ENCODE data around the gene PRKCE. TPM values are rescaled to one million over a fixed set of nuclear protein-coding genes. Genes with fewer than 3 reads are reported as not detected.
"Not testable (repeated sequence)": the region's sequence is repeated elsewhere in the genome, so short reads cannot be mapped to it uniquely, and the experiment has no call there.

PRKCE gene
- total RNA-seq, 1 donor from 2014 or later: 15.7 TPM

GRCh38 chr2:46195819-46196218 lies 544.3 kb downstream of the PRKCE start:
- no peak for DNase-seq

- no peak for DNase-seq
These were observed 545.5 kb downstream of the PRKCE start for GRCh38 chr2:46196871-46197462.

DNA sequence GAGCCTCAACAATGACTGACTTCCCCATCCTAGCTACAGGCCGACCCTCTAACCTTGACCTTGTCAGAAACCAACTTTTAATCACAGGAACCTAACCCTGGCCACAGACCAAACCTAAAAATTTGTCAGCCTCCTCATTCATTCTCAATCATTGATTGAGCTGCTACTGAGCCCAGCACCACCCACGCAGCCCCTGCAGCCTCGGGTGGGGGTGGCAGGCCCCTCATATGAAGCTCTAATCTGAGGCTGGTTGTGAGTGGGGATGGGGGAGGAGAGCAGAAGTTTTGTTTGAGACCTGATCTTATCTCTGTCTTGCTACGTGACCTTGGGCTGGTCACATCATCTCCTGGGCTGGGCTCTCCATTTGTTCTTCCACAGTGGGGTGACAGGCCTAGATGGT lies 546.2 kb downstream of the PRKCE start:
- DNase-seq: no peak

DNA sequence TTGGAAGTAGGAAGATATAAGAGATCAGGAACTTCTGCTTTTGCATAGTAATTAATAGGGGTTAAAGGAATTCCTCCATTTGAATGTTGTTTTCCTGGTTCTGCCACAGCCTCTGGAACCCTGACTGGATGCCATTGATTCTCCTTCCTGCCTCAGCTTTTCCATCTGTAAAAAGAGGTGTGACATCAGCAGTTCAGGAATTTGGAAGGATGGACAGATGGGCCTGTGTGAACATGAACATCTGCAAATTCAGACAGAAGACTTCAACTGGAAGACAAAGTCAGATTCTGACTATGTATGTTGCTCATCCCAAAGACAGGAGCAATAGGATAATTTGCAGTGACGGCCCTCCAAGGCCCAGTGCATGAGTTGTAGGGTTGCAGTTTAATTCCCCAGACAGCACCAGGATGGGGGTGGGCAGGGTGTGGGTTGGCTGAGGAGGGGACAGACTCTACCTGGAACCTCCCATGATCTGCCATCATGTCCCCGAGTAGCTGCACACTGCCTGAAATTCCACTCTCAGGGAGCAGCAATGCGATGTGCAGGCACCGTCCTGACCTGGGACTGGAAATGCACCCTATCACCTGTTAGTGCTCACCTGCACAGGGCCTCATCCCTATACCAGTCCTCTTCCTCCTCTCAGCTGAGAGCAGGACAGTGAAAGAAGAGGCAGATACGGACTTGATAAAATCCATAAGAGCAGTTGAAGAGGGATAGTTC lies 546.8 kb downstream of the PRKCE start:
- no peak for DNase-seq

DNA sequence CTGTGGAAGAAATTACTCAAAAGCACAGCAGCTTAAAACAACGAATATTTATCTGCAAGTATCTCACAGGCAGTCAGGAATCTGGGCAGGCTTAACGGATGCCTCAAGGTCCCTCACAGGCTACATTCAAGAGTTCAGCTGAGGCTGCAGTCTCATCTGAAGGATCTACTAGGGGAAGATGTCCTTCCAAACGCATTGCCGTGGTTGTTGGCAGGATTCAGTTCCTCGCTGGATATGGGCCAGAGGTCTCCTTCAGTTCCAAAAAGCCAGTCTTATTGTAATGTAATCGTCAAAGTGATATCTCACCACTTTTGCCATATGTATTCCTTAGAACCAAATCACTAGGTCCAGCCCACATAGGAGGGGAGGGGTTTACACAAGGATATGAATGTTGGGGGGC lies 547.5 kb downstream of the PRKCE start:
- DNase-seq: no peak

DNA sequence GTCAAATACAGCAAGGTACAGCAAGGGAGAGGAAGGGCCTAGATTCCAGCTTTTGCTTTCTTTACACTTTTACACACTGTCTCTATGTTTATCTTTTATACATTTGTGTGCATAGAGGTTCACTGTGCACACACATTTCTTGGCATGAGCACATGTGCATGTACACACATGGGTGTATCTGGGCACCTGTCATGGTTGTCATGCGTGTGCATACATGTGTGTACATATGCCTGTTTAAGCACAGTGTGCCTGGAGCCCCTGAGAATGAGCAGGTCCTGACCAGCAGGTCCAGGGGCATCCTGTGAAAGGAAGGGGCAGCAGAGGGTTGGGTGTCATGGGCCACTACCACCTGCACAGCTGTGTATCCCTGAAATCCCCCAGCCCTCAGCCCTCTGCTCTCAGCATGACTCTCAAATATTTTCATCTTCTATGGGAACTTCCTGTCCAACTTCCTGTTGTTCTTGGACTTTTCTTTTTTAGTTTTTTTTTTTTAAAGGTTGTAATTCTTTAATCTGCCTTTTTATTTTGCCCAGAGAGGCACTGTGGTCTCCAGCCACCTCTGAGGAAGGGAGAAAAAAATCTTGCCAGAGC lies 548.7 kb downstream of the PRKCE start:
- no peak for DNase-seq

DNA sequence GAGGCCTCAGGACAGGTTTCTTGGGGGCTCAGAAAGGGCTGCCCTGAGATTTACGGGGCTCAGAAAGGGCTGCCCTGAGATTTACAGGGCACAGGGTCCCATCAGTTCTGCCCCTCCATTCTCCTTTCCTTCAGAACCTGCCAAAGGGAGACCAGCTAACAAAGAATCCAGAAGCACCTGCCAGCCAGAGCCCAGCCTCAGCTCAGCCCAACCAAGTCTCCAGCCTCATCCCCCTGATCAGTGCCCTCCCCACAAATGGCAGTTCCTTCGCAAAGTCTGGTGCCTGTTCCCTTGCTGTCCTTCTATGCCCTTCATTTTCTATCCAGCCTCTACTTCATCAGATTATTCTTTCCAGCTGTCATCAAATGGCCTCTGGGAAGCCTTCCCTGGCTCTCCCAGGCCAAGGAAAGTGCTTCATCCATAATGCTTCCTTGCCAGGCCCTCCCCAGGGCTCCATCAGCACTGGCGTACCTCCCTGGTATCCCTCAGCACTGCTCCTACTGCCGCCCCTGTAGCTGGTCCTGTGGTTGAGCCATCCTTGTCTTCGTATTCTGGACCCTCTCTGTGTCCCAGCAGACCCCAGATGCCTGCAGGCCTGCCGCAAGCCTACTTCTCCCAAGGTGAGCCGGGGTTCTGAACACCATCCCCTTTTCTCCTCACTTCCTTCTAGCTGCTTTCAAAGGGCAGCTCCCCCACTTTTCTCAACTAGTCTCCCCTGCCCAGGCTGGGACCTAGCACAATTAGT lies 549.6 kb downstream of the PRKCE start:
- DNase-seq: no peak

DNA sequence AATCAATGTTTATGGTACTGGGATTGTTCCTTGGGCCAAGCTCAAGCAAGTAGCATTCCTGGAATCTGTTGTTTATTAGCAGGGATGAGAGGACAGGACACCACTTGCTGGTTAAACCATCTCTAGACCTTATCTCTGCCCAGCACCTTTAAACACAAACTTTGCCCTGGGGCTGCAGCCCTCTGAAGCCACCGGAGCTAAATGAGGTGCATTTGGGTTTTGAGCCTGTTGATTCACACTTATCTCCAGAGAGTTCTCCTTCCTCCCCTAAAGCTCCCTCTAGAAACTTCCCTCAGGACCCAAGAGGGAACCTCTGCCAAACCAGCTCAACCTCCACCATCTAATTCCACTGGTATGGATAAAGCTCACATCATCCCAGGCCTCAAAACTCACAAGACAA lies 551.0 kb downstream of the PRKCE start:
- no peak for DNase-seq

GRCh38 chr2:46202987-46203386 lies 551.5 kb downstream of the PRKCE start:
- DNase-seq: no peak

- not testable (repeated sequence) for DNase-seq
These were observed 552.2 kb downstream of the PRKCE start for GRCh38 chr2:46203636-46204035.

DNA sequence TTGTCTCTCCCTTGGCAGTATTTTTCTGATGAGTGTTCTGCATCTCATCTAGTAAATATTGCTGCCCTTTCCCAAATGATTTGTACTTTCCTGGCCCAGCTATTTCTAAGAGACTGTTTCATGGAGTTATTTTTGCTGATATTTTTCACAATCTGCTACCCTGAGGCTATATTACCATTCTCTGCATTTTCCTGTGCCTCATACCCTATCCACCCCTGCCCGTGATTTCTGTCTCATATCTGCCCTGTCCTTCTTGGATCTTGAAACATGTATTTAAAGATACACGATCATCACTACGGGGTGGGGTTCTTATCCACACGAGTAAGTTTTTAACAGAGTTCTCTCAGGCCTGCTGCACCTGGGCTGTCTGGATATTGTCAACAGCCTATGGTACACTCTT lies 556.1 kb downstream of the PRKCE start:
- no peak for DNase-seq

- DNase-seq: no peak
These were observed 557.3 kb downstream of the PRKCE start for GRCh38 chr2:46208766-46209165.

DNA sequence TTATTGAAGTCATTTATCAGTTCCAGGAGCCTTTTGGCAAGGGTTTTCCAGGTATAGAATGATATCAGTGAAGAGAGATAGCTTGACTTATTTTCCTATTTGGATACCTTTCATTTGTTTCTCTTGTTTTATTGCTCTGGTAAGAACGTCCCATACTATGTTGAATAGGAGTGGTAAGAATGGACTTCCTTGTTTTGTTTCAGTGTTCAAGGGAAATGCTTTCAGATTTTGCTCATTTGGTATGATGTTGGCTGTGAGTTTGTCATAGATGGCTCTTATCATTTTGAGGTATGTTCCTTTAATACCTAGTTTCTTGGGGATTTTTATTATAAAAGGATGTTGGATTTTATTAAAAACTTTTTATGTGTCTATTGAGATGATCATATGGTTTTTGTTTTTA lies 558.6 kb downstream of the PRKCE start:
- no peak for DNase-seq

DNA sequence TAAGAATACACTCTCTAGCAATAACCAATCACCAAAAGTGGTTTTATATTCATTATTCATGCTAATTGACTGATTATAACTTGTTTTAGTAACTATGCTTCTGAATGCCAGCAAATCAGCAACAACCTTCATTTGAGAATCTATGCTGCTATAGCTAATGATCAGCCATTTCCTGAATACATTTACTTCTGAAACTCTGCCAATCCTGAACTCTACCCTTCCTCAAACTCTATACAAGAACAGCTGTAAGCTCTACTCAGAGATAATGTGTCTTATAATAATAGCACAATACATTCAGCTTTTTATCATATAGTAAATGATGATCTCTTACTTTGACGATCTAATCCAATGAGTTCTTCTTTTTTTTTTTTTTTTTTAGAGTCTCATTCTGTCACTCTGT lies 560.0 kb downstream of the PRKCE start:
- no peak for DNase-seq

GRCh38 chr2:46213906-46214305 lies 562.4 kb downstream of the PRKCE start:
- no peak for DNase-seq

DNA sequence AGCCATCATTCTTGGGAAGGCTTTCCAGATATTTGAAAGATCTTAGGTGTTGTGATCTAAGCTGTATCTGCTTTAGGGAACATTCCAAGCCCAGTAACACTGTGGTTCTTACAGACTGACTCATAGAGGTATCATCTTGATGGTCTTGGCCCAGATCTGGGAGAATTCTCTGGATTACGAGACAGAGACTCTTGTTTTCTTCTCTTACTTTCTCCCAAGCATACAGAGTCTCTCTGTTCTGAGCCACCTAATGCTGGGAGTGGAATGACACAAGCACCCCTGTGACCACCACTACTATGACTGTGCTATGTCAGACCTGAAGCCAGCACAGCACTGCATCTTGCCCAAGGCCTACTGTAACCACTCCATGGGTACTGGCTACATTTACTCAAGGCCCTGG lies 564.7 kb downstream of the PRKCE start:
- DNase-seq: no peak

DNA sequence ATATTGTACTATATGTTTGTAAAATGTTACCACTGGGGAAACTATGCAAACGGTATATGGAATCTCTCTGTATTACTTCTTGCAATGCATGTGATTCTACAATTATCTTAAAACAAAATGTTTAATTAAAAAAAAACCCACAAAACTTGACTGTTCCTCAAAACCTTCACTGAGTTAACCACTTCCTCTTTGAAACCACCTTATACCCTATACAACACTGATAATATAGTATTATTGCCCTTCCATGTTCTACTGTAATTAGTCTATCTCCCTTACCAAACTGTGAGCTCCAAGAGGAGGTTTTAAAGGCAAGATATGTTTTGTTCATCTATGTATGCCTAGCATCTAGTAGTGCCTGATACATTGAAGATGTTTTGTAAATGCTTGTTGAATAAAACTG lies 572.0 kb downstream of the PRKCE start:
- DNase-seq: not testable (repeated sequence)

GRCh38 chr2:46225150-46225625 lies 573.7 kb downstream of the PRKCE start:
- DNase-seq: no peak

DNA sequence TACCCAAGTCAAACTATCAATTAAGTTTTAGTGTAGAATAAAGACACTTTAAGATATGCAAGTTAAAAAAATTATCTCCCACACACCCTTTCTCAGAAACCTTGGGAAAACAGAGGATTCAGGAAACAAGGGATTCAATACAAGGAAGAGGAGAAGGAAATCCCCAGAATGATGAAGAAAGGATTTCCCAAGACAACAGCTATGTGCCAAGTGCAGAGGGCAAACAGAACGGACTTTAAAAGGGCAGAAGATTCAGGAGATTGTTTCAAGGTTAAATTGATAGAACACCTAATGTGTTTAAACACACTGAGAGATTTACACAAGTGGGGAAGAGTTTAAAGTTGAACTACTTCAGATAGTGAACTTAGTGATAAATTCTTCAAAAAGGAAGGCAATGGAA lies 574.3 kb downstream of the PRKCE start:
- no peak for DNase-seq

DNA sequence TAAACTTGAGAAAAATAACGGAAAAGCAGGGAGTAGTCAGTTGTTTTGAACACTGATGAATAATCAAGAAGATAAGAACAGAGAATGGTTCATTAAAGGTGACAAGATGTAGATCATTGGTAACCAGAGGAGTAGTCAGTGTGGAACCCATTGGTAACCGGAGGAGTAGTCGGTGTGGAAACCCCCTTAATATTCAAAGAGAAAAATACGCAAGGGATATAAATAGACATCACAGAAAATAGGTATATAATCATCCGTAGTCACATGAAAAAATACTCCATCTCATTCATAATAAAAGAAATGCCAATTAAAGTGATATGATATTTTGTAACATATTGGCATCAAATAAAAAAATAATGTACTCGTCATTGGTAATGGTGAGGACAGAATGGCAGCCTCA lies 575.1 kb downstream of the PRKCE start:
- DNase-seq: no peak

GRCh38 chr2:46227022-46227421 lies 575.5 kb downstream of the PRKCE start:
- DNase-seq: no peak

GRCh38 chr2:46227674-46228289 lies 576.3 kb downstream of the PRKCE start:
- DNase-seq: no peak

All from tongue (tissue), 2 donors.